NCI-H2227 (cell line): ENCODE data around the gene CAMK2N1.
A peak's percentile ranks its signal among the peaks of the same experiment; 100 is the strongest.

Source experiments
- DNase-seq: peaks from one replicate; lab custom pipeline; 2025; ENCODE audit not compliant: unreplicated experiment; lab: John Stamatoyannopoulos, UW

The CAMK2N1 gene

DNA sequence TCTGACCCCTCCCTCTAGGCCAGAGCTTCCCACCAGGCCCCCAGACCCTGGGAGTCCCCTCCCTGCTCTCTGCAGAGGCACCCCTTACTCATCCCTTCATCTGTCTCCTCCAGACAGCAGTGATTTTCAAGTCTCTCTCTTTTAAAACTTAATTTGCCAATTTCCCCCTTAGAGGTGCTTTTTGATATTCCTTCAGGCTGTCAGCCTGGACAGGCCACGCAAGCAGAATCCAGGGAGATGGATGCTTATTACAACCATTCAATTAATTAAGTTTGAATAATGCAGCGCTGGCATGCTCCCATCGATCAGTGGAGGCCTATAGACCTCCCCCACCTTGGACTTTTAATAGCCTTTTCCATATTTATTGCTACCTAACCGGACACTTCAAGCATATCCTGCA, 6.2 kb downstream of the CAMK2N1 start:
- no peak for DNase-seq

DNA sequence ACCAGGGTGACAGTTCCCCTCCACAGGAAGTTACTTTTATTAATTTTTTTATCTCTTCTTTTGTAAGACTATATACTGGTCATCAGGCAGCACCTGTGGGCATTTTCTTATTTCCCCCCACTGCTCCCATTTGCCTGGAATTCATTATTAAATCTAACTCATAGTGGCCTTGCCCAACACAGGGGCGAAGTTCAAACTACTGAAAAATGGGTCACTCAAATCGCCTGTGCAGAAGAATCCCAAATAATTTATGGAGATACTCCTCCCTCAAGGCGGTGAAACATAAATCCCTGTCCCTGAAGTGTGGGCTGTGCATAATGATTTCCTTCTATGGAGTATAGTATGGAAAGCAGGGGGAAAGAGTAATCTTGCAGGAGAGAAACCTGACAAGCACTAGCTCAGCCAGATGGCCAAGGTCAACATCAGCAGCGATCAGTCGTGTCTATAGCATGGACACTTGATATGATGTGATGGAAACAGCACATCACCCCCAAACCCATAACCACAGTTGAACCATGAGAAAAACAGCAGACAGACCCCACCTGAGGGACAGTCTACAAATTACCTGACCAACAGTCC, 7.9 kb downstream of the CAMK2N1 start:
- DNase-seq = no peak

DNA sequence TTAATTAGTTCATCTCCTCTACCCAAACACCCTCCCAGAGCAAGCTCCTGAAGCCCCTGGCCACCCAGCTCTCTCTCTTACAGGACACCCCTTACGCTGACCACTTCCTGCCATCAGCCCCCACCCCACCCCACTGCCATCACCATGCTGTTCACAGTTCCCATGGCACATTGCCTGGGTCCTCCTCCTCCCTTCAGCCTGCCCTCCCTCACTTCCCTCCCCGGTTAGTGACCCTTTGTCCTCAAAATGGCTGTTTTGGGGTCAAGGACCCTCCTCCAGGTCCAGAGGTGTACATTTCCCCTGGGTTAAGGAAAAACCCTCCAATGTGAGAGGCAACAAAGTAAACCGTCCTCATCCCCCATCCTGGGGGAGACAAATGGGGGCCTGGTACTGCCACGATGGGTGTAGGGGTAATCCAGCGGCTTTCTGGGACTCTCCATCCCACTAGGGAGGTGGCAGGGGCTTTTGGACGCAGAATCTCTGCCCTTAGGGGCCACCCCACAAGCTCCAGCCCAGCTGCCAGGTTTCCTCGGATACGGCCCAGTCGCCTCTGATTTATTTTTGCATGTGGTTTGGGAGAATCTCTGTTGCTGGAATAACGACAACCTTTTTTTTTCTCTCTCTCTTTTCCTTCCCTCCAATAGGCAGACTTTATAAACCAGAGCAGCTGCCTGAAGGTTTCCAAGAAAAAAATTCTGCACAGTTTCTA, 8.5 kb downstream of the CAMK2N1 start:
- DNase-seq = no peak

DNA sequence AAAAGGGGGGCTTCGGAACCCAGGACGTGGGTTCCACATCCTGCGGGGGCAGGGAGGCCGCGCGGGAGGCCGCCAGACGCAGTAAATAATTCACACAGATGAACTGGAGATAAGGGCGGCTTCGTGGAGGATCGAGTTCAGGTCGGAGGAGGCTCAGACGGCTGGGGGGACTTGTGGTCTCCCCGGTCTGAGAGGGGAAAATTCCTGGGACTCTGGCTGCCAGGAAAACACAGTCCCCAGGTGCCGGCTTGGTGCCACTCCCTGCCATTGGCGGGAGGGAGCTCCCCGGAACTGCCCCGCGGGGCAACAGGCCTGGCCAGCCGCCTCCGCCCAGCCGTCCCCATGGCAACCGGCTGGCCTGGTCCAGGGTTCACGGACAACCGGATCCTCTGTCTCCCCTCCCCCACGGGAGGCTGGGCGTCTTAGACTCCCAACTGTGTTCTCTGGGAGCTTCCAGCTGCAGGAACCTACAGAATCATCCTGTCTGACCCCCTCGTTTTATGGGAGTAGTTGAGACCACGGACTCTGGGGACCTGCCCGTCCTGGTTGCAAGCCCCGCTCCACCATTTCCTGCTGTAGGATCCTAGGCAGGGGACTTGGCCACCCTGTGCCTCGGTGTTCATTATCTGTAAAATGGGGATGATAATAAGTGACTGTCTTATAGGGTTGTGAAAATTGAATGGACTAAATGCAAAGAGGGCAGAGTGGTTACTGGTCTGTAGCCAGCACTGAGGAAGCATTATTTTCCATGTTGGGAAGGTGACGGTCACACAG, 9.6 kb downstream of the CAMK2N1 start:
- DNase-seq = peak; percentile 69

DNA sequence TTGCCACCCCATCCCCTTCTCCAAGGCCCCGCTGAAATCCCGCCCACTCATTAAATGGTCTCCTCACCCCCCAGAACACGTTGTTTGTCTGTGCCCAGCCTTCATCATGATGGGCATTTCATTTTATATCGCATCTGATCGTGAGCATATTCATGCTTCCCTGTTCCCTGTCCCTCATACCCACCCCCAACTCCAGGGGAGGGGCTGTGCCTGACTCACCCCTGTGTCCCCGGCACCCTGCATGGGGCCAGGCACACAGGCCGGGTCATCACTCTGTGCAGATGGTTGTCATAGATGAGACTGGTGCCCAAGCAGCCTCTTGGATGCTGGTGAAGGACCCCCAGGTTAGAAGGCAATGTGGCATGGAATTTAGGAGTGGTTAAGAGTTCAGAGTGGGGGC, 11.0 kb downstream of the CAMK2N1 start:
- DNase-seq = no peak

DNA sequence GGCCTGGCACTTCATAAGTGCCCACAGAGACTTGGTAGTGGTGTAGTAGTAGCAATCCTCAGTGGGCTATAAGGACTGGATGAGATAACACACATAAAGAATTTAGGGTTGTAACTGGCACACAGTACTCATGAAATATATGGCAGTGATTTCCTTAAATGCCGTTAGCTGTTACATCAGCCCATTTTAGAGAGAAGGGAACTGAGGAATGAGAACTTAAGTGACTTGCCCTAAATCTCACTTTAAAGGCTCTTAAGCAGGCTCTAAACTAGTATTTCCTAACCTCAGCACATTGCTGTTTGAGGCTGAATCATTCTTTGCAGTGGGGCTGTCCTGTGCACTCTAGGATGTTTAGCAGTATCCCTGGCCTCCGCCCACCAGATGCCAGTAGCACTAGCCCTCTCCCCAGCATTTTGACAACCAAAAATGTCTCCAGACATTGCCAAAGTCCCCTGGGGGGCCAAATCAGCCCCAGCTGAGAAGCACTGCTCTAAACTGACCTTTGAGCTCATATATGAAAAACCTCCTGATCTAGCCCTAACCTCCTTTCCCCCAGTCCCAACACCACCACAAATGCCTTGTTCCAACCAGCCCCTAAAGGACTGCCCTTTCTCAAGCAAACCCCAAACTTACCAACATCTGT, 11.6 kb downstream of the CAMK2N1 start:
- no peak for DNase-seq

DNA sequence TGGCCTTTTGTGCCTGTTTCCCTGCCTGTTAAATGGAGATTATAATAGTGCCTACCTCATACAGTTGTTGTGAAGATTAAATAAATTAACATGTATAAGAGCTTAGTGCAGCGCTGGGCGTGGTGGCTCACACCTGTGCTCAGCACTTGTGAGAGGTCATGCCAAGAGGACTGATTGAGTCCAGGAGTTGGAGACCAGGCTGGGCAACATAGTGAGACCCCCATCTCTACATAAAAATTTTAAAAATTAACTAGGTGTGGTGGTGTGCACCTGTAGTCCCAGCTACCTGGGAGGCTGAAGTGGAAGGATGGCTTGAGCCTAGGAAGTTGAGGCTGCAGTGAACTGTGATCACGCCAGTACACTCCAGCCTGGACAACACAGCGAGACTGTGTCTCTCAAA, 12.1 kb downstream of the CAMK2N1 start:
- no peak for DNase-seq

DNA sequence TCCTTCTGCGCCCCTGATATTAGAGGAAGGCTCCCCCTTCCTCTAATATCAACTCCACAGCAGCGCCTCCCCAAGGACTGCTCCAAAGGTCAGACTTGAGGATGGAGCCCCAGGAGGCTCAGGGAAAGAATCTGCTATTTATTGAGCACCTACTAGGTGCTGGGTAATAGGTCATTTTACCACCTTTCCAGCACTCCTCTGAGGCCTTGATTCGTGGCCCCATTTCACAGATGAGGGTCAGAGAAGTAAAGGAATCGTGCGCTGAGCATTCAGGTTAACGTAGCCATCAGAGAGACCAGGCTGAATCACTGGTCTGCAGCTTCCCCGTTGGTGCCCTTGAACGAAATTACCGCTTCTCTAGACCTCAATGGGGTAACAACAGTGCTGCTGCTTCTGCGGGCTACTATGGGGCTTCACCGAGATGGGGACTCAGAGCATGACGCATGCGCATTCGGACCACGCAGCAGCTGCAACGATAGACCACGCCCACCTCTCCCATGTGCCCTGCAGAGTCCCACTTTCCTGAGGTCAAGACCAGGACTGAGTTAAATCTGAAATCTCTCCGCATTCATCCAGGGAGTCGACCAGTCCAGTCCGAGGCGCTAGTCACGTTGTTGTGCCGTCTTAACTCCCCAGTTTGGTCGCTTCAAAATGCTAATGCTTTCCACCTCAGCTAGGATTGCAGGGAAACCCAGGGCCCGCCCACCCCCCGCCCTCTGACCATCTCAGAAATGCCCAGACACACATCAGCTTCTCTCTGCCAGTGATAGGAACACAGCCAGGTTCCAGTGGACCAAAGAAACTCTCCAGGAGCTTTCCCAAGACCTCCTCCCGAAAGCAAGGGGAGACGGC, 12.9 kb downstream of the CAMK2N1 start:
- peak; percentile 90 for DNase-seq

DNA sequence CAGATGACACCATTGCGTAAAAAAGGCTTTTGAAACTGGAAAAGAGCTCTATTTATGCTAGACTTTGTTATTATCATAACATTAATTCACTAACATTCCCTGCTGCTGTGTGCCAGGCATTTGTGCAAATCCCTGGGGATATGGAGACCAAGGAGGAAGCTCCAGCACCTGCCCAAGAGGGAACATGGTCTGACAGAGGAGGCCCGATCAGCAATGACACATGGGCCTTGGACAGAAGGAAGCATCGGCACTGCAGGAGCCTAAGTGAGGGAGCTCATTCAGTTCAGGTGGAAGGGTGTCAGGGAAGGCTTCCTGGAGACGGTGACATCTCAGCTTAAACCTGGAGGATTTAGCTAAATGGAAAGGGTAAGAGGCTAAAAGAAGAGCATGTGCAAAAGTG, 13.9 kb downstream of the CAMK2N1 start:
- DNase-seq = no peak

DNA sequence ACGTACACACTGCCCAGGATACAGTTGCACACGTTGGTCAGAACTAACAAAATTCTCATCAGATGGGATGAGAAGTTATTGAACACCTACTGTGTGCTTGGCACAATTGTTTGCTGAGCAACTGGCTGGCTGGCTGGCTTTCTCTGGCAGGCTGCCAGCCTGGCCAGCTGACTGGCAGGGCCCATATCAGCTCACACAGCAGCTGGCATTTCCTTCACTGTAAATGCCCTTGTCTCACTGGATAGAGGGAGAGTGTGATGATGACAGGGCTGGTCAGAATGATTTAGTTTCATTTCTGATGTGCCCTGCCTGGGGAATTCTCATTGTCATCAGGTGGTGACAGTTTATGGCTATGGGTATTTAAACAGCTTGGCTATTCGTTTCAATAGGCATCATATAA, 15.8 kb downstream of the CAMK2N1 start:
- DNase-seq = no peak

DNA sequence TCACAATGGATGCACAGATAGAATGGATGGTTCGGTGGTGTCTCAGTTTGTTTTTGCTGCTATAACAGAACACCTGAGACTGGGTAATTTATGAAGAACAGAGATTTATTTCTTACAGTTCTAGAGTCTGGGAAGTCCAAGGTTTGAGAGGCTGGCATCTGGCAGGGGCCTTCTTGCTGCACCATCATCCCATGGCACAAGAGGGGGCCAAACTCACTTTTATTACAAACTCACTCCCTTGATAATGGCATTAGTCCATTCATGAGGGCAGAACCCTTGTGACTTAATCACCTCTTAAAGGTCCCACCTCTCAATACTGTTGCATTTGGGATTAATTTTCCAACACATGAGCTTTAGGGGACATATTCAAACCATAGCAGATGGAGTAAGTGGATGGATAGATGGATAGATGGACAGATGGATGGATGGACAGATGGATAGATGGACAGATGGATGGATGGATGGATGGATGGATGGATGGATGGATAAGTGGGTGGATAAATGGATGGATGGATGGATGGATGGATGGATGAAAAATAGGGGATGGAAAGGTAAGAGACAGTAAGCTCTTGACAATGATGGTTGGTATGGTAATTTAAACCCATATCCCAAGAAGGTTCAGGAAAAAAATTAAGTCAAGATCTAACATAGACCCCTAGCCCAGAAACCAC, 16.5 kb downstream of the CAMK2N1 start:
- DNase-seq = no peak

DNA sequence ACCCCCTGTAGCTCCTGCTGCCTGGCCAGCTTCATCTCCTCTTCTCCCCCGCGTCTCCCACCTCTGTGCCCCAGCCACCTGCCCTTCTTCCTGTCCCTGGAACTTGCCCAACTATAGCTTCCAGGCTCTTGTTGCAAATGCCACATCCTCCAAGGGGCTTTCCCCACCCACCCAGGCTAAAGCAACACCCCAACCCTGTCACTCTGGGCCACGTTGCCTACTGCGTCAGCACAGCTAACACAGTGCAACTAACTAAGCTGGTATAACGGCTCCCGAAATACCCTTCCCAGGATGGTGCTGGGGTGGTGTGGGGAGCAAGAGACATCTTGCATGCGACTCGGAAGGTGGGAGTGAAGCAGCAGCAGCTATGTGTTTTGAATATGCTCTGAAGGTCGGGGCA, 19.7 kb downstream of the CAMK2N1 start:
- no peak for DNase-seq

DNA sequence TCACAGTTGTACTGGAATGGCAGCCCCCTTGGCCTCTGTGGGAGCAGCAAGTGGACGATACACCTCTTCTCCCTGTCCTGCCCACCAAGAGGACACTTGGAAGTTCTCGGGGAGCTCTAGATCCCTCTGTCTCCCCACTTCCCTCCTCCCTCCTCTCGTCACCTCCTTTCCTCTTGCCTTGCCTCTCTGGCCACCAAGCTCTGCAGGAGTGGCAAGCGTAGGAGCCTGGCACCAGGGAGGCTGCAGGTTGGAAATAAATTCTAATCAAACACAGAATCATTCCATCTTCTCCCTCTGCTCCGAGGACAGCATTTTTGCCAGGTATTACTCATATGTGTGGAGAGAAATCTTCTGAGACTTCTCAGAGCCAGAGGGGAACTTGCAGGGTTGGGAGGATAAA, 20.8 kb downstream of the CAMK2N1 start:
- DNase-seq = no peak

DNA sequence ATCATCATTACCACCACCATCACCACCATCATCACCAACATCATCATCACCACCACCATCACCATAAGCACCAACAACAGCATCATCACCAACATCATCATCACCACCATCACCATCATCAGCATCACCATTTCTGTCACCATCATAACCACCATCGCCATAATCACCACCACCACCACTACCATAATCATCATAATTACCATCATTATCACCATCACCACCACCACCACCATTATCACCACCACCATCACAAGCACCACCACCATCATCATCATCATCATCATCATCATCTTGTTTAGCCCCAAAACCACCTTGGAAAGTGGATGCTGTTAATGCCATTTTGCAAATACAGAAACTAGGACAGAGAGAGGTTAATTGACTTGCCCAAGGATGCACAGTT, 22.5 kb downstream of the CAMK2N1 start:
- DNase-seq = no peak

DNA sequence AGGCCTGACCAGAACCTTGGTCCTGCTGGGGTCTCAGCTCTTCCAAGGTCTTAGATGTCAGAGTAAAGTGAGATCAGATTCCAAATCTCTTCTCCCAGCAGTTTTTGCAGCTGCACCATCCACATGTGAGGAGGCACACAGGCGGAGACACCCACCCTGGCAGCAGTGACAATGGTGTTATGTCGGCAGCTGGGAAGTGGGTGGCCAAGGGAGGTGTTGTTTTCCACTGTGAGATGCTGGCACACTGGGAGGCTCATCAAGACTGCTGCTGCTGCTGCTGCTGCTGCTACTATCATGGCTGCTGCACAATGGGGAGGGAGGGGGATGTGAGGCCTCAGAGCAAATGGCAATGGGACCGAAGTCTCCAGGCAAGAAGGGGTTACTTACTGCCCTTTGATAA, 23.6 kb downstream of the CAMK2N1 start:
- no peak for DNase-seq

DNA sequence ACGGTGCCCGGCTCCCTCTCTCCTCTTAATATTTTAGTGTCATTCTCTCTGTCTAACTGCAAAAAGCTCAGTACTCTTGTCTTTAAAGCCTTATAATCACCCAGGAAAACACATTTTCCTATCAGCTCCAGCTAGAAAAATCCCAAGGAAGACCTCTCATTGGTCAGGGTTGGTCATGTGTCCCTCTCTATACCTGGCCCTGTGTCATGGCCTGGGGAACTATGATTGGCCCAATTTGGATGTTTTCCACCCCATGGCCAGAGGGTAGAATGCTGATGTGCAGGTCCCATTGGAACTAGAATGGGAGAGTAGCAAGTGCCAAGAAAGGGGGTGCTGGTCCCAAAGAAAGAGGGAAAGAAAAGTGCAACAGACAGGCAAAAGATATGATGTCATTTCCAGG, 27.3 kb downstream of the CAMK2N1 start:
- DNase-seq = no peak

DNA sequence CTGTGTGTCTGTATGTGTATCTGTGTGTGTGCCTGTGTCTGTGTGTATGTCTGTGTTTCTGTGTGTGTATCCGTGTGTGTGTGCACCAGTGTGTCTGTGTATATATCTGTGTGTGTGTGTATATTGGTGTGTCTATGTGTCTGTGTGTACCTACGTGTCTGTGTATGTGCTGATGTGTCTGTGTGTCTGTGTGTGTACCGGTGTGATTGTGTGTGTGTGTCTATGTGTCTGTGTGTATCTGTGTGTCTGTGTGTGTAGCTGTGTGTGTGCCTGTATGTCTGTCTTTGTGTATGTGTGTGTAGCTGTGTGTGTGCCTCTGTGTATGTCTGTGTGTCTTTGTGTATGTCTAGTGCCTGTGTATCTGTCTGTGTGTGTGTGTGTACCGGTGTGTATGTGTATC, 32.0 kb downstream of the CAMK2N1 start:
- DNase-seq = no peak

DNA sequence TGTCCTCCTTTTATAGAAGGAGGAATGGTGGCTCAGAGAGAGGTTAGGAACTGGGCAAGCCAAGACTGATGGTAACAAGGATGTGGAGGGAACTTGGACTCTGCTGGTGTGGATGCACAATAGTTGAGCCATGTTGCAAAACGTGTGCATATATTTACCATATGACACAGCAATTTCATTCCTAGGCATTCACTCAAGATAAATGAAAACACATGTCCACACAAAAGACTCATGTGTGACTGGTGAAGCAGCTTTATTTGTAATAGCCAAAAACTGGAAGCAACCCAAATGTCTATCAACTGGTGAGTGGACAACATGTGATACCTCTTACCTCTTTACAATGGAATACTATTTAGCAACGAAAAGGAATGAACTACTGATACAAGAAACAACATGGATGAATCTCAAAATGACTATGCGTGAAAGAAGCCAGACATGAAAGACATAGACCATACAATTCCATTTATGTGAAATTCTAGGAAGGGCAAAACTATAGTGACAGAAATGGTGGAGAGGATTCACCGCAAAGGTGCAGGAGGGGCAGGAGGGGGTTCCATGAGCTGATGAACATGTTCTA, 36.2 kb downstream of the CAMK2N1 start:
- no peak for DNase-seq

DNA sequence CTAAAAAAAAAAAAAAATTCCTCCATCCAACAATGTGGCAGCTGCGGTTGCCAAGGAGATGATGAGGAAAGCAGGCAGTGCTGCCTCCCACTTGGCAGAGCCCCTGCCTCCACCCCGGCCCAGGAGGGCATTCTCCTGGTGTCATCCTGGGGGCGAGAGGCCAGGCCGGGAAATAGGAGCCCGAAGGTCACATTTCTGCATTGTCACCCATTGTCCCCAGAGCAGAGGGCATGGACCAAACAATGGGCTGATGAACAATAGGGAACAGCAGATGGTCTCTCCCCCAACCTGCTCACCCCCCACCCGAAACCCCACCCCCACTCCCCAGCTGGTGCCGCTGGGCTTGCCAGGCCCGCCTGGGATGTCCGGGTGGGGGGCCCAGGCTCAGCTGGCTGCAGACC, 37.3 kb downstream of the CAMK2N1 start:
- DNase-seq = peak; percentile 55

DNA sequence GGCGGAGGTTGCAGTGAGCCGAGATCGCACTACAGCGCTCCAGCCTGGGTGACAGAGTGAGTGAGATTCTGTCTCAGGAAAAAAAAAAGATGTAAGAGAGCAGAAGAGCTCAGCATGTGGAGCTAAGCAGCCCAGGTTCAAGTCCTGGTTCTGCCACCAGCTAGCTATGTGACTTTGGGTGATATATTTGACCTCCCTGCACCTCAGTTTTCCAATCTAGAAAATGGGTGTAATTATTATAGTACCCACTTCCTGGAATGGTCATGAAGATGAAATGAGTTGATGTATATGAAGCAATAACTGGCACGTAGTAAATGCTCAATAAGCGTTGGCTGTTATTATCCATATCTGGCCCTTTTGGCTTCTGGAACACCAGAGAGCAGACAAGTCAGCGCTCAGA, 38.2 kb downstream of the CAMK2N1 start:
- no peak for DNase-seq
